ENCODE data around the gene CUX1.

CUX1 gene, protein sequence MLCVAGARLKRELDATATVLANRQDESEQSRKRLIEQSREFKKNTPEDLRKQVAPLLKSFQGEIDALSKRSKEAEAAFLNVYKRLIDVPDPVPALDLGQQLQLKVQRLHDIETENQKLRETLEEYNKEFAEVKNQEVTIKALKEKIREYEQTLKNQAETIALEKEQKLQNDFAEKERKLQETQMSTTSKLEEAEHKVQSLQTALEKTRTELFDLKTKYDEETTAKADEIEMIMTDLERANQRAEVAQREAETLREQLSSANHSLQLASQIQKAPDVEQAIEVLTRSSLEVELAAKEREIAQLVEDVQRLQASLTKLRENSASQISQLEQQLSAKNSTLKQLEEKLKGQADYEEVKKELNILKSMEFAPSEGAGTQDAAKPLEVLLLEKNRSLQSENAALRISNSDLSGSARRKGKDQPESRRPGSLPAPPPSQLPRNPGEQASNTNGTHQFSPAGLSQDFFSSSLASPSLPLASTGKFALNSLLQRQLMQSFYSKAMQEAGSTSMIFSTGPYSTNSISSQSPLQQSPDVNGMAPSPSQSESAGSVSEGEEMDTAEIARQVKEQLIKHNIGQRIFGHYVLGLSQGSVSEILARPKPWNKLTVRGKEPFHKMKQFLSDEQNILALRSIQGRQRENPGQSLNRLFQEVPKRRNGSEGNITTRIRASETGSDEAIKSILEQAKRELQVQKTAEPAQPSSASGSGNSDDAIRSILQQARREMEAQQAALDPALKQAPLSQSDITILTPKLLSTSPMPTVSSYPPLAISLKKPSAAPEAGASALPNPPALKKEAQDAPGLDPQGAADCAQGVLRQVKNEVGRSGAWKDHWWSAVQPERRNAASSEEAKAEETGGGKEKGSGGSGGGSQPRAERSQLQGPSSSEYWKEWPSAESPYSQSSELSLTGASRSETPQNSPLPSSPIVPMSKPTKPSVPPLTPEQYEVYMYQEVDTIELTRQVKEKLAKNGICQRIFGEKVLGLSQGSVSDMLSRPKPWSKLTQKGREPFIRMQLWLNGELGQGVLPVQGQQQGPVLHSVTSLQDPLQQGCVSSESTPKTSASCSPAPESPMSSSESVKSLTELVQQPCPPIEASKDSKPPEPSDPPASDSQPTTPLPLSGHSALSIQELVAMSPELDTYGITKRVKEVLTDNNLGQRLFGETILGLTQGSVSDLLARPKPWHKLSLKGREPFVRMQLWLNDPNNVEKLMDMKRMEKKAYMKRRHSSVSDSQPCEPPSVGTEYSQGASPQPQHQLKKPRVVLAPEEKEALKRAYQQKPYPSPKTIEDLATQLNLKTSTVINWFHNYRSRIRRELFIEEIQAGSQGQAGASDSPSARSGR (N-terminal part only)

DNA sequence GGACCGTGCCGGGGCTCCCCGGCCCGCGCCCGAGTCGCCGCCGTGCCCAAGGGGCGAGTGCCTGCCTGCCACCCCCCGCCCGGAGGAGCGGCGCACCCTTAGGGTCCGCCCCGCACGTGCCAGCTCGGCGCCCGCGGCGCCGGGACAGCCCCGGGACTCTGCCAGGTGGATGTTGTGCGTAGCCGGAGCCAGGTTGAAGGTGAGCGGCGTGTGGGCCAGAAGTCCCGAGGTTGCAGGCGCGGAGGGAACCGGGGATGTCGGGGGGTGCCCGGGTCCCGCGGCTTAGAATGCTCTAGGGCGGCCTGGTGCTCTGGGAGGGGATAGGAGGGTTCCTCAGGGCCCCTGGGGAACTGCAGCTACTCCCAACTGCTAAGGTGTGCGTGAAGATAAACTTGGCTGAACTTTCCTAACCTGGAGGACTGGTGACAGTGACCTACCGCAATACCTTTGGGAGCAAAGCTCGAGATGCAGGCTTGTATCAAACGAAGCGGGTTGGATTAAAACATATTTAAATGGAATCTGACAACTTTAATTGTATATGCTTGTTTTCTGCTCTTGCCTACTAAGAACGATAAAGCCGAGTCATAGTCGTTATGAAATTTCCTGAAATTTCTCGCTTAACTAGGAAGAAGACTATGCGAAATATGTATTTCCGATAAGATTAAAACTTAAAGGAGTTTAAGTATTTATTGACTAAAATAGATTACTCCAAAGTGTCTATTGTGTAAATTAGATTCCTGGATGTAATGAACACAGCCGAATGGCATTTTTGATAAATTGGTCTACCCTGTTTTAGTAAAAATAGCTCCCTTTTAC is at the start of gene CUX1:
CUX1 (plus strand) TSS at position 156 of the 816 bp plus-strand sequence; CDS start at position 170, 14 bp downstream.
- no peak for DNase-seq (ENCODE audit: low read depth, low spot score)
- TF ChIP-seq, protein P1, sequence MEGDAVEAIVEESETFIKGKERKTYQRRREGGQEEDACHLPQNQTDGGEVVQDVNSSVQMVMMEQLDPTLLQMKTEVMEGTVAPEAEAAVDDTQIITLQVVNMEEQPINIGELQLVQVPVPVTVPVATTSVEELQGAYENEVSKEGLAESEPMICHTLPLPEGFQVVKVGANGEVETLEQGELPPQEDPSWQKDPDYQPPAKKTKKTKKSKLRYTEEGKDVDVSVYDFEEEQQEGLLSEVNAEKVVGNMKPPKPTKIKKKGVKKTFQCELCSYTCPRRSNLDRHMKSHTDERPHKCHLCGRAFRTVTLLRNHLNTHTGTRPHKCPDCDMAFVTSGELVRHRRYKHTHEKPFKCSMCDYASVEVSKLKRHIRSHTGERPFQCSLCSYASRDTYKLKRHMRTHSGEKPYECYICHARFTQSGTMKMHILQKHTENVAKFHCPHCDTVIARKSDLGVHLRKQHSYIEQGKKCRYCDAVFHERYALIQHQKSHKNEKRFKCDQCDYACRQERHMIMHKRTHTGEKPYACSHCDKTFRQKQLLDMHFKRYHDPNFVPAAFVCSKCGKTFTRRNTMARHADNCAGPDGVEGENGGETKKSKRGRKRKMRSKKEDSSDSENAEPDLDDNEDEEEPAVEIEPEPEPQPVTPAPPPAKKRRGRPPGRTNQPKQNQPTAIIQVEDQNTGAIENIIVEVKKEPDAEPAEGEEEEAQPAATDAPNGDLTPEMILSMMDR (IDR thresholded peaks at IDR 0.05; ENCODE audit: insufficient read depth, low read length, missing control alignments) = no peak
- H3K4me3 ChIP-seq (ENCODE audit: low read depth, low read length) = peak within 1 kb of the TSS; percentile 62
- POLR2A ChIA-PET = no interaction called here
- CTCF ChIA-PET = interaction anchor here (0.7 to 1.2 kb wide), 6 partner anchors 9 to 419 kb away, joined by 3 to 5 read pairs (median 3); no protein-coding TSS in a partner anchor

DNA sequence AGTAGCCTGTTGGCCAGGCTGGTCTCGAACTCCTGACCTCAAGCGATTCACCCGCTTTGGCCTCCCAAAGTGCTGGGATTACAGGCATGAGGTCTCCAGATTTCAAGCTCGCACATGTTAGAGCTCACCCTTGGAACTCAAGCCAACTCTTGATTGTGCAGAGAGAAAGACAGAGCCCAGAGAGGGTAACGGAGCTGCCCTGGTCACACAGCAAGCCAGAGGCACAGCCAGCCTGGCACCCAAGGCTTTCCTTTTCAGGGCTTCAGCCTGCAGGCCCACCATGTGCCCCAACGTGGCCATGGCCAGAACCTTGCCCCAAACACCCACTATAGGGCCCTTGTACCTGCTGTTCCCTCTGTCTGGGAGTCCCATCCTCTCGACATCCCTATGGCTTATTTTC is 49.1 kb upstream of the CUX1 start:
- DNase-seq (ENCODE audit: low read depth, low spot score) = no peak
- CTCF ChIA-PET = no interaction called here
- POLR2A ChIA-PET = no interaction called here
- H3K4me3 ChIP-seq (ENCODE audit: low read depth, low read length) = no peak overlapping the region
- TF ChIP-seq, protein P1 (IDR thresholded peaks at IDR 0.05; ENCODE audit: insufficient read depth, low read length, missing control alignments) = no peak

DNA sequence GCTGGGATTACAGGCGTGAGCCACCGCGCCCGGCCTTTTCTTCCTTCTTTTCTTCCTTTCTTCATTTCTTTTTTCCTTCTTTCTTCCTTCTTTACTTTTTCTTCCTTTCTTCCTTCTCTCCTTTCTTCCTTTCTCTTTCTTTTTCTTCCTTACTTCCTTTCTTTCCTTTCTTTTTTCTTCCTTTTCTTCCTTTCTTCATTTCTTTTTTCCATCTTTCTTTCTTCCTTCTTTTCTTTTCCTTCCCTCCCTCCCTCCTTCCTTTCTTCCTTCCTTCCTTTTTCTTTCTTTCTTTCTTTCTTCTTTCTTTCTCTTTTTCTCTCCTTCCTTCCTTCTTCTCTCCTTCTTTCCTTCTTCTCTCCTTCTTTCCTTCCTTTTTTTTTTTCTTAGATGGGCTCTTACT is 47.0 kb upstream of the CUX1 start:
- DNase-seq (ENCODE audit: low read depth, low spot score) = no peak
- POLR2A ChIA-PET = no interaction called here
- no peak overlapping the region for H3K4me3 ChIP-seq (ENCODE audit: low read depth, low read length)
- CTCF ChIA-PET = no interaction called here
- TF ChIP-seq, protein P1 (IDR thresholded peaks at IDR 0.05; ENCODE audit: insufficient read depth, low read length, missing control alignments) = no peak

DNA sequence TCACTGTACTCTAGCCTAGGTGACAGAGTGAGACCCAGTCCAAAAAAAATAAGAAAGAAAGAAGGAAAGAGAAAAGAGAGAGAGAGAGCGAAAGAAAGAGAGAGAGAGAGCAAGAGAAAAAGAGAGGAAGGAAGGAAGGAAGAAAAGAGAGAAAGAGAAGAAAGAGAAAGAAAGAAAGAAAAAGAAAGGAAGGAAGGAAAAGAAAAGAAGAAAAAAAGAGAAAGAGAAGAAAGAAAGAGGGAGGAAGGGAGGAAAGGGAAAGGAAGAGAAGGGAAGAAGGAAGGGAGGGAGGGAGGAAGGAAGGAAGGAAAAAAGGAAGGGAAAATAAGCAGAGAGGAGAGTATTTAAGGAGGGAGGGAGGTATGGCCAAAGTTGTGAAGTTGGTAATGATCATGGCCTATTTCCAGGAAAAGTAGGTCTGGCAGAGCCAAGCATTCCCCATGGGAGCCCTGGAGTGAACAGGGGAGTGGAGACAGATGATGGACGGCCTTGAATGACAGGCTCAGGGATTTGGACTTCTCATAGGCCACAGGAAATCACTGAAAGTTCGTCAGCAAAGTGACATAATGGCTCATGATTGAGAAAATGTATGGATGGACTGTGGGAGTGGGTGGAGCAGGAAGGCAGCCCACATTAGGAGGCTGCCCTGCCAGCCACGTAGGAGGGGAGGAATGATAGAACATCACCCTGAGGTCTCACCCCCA is 44.8 kb upstream of the CUX1 start:
- TF ChIP-seq, protein P1 (IDR thresholded peaks at IDR 0.05; ENCODE audit: insufficient read depth, low read length, missing control alignments) = no peak
- ChIA-PET CTCF (no interaction called here), POLR2A (no interaction called here)
- DNase-seq (ENCODE audit: low read depth, low spot score) = no peak
- no peak overlapping the region for H3K4me3 ChIP-seq (ENCODE audit: low read depth, low read length)

DNA sequence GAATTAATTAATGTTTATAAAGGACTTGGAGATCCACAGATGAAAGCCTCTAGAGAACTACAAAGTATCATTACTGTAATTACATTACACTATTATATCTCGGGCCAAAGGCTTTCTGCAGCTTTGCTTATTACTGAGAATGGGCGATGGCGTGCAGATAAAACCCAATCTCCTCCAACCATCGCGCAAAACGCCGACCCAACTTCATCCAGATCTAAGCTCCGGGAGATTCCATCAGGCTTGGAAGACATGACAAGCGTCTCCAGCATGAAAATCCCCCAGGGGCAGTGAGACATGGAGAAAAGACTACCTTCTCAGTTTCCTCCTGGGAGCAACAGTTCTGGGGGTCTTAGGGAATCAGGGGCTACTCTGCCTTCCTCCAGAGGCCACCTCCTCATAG is 42.2 kb upstream of the CUX1 start:
- TF ChIP-seq, protein P1 (IDR thresholded peaks at IDR 0.05; ENCODE audit: insufficient read depth, low read length, missing control alignments) = no peak
- DNase-seq (ENCODE audit: low read depth, low spot score) = no peak
- H3K4me3 ChIP-seq (ENCODE audit: low read depth, low read length) = no peak overlapping the region
- CTCF ChIA-PET = interaction anchor here (1.2 kb wide), 1 partner anchor 31 kb away, joined by 3 read pairs; no protein-coding TSS in a partner anchor
- POLR2A ChIA-PET = no interaction called here
